A172 (cell line): Measurements from ENCODE around the gene SLC35G2. TPM values are rescaled to one million over a fixed set of nuclear protein-coding genes. Genes with fewer than 3 reads are reported as not detected.
A peak's percentile ranks its signal among the peaks of the same experiment; 100 is the strongest.
"Not testable (repeated sequence)": the region's sequence is repeated elsewhere in the genome, so short reads cannot be mapped to it uniquely, and the experiment has no call there.

Experiments
- DNase-seq: peaks from one replicate; pipeline ENCODE4 v3.0.0-alpha.2; 2015; ENCODE audit warnings: low spot score
- total RNA-seq: library from RNA; depleted of rRNA; stranded (reverse); fragments of >200 nt; shearing (Covaris generic); gene quantifications from 2 replicates; pipeline ENCODE4 v1.2.3, GENCODE V29; 2014

The SLC35G2 gene
- total RNA-seq, 1 experiment from 2014 or later = 20.6 TPM

- no peak for DNase-seq
These were observed 16.3 kb downstream of the SLC35G2 start for GRCh38 chr3:136835089-136835812.

GRCh38 chr3:136835813-136836510 lies 17.0 kb downstream of the SLC35G2 start:
- DNase-seq = no peak

- DNase-seq = no peak
These were observed 17.7 kb downstream of the SLC35G2 start for GRCh38 chr3:136836511-136837156.

GRCh38 chr3:136838641-136839555 lies 20.0 kb downstream of the SLC35G2 start:
- peak; percentile 70 for DNase-seq

- no peak for DNase-seq
These were observed 20.6 kb downstream of the SLC35G2 start for GRCh38 chr3:136839556-136839931.

- peak; percentile 86 for DNase-seq
These were observed 21.3 kb downstream of the SLC35G2 start for GRCh38 chr3:136840252-136840651.

- no peak for DNase-seq
These were observed 23.4 kb downstream of the SLC35G2 start for GRCh38 chr3:136842294-136842693.

GRCh38 chr3:136844724-136845123 lies 25.8 kb downstream of the SLC35G2 start:
- DNase-seq = no peak

GRCh38 chr3:136852180-136852579 lies 33.3 kb downstream of the SLC35G2 start:
- no peak for DNase-seq

GRCh38 chr3:136856665-136857064 lies 37.7 kb downstream of the SLC35G2 start:
- DNase-seq = no peak

- no peak for DNase-seq
These were observed 39.5 kb downstream of the SLC35G2 start for GRCh38 chr3:136858381-136858780.

- DNase-seq = no peak
These were observed 41.6 kb downstream of the SLC35G2 start for GRCh38 chr3:136860541-136860940.

GRCh38 chr3:136861890-136862616 lies 43.1 kb downstream of the SLC35G2 start, which contains the start of gene NCK1:
Gene NCK1 (plus strand): TSS chr3:136862208. CDS start chr3:136928002, 65,794 bp downstream.
- DNase-seq = peak; percentile 96

- peak; percentile 47 for DNase-seq
These were observed 43.8 kb downstream of the SLC35G2 start for GRCh38 chr3:136862617-136863322.

- DNase-seq = no peak
These were observed 50.4 kb downstream of the SLC35G2 start for GRCh38 chr3:136869282-136869681.

GRCh38 chr3:136872258-136872657 lies 53.3 kb downstream of the SLC35G2 start:
- not testable (repeated sequence) for DNase-seq

- not testable (repeated sequence) for DNase-seq
These were observed 60.6 kb downstream of the SLC35G2 start for GRCh38 chr3:136879510-136879909.

- DNase-seq = no peak
These were observed 63.6 kb downstream of the SLC35G2 start for GRCh38 chr3:136882571-136882970.

GRCh38 chr3:136883967-136884720 lies 65.2 kb downstream of the SLC35G2 start:
- DNase-seq = no peak
